Measurements from ENCODE around the gene MTFP1. TPM values are rescaled to one million over a fixed set of nuclear protein-coding genes. Genes with fewer than 3 reads are reported as not detected.
"Not testable (repeated sequence)": the region's sequence is repeated elsewhere in the genome, so short reads cannot be mapped to it uniquely, and the experiment has no call there.

Gene MTFP1
- polyA plus RNA-seq, 3 donors from 2014 or later = 18.7 to 41.3 (median 32.0) TPM

GRCh38 chr22:30457981-30458380, 32.4 kb downstream of the MTFP1 start:
- H3K9me3 Mint-ChIP-seq = no peaks in the 10 kb centered on the region
- no peaks in the 10 kb centered on the region for H3K36me3 Mint-ChIP-seq
- H3K4me1 Mint-ChIP-seq = no peaks in the 10 kb centered on the region
- H3K27me3 Mint-ChIP-seq (ENCODE audit: low read depth in 3 of 3) = peaks cover 6 to 14% (median 7%) of the 10 kb centered on the region in 3 donors
- no peak overlapping the region for H3K4me3 Mint-ChIP-seq
- no peak for DNase-seq
- H3K27ac Mint-ChIP-seq = no peak overlapping the region

GRCh38 chr22:30459181-30460052, 33.8 kb downstream of the MTFP1 start:
- Mint-ChIP-seq H3K9me3 (no peaks in the 10 kb centered on the region), H3K4me1 (no peaks in the 10 kb centered on the region), H3K27ac (no peak overlapping the region), H3K36me3 (no peaks in the 10 kb centered on the region), H3K4me3 (no peak overlapping the region), H3K27me3 (ENCODE audit: low read depth in 3 of 3) (peaks cover 5 to 14% (median 6%) of the 10 kb centered on the region in 3 donors)
- no peak for DNase-seq

- H3K4me3 Mint-ChIP-seq = no peak overlapping the region
- no peak overlapping the region for H3K27ac Mint-ChIP-seq
- peaks cover 5 to 18% (median 10%) of the 10 kb centered on the region in 3 donors for H3K27me3 Mint-ChIP-seq (ENCODE audit: low read depth in 3 of 3)
- no peak for DNase-seq
- H3K9me3 Mint-ChIP-seq = no peaks in the 10 kb centered on the region
- peaks cover 0 to 4% (median 0%) of the 10 kb centered on the region in 3 donors for H3K36me3 Mint-ChIP-seq
- H3K4me1 Mint-ChIP-seq = no peaks in the 10 kb centered on the region
These were observed 34.6 kb downstream of the MTFP1 start for GRCh38 chr22:30460147-30460546.

GRCh38 chr22:30460555-30460954, 35.0 kb downstream of the MTFP1 start:
- not testable (repeated sequence) for H3K4me3 Mint-ChIP-seq, H3K27ac Mint-ChIP-seq, H3K9me3 Mint-ChIP-seq, DNase-seq, H3K4me1 Mint-ChIP-seq, H3K36me3 Mint-ChIP-seq
- H3K27me3 Mint-ChIP-seq (ENCODE audit: low read depth in 3 of 3) = peaks cover 5 to 18% (median 10%) of the 10 kb centered on the region in 3 donors

- Mint-ChIP-seq H3K4me1 (peaks cover 11 to 12% of the 10 kb centered on the region in 2 donors), H3K4me3 (no peak overlapping the region), H3K27me3 (ENCODE audit: low read depth in 3 of 3) (peaks cover 3 to 11% (median 11%) of the 10 kb centered on the region in 3 donors), H3K9me3 (peaks cover 0 to 3% (median 0%) of the 10 kb centered on the region in 6 donors), H3K36me3 (peaks cover 0 to 4% (median 0%) of the 10 kb centered on the region in 3 donors), H3K27ac (no peak overlapping the region)
- no peak for DNase-seq
These were observed 43.6 kb downstream of the MTFP1 start for GRCh38 chr22:30469165-30469564.

GRCh38 chr22:30470655-30471054, 45.1 kb downstream of the MTFP1 start:
- Mint-ChIP-seq H3K36me3 (no peaks in the 10 kb centered on the region), H3K27me3 (ENCODE audit: low read depth in 3 of 3) (peaks cover 3 to 15% (median 7%) of the 10 kb centered on the region in 3 donors), H3K4me1 (peaks cover 11 to 12% of the 10 kb centered on the region in 2 donors), H3K4me3 (no peak overlapping the region), H3K9me3 (peaks cover 0 to under 1% (median 0%) of the 10 kb centered on the region in 6 donors), H3K27ac (no peak overlapping the region)
- DNase-seq = no peak

GRCh38 chr22:30471616-30472318, 46.2 kb downstream of the MTFP1 start, which contains the start of gene SEC14L3:
SEC14L3 (minus strand) TSS chr22:30472017; CDS start chr22:30471958, 59 bp downstream.
- Mint-ChIP-seq H3K9me3 (no peaks in the 10 kb centered on the region), H3K4me3 (peak within 1 kb of the TSS in 1 of 5 donors; percentile 54), H3K27me3 (ENCODE audit: low read depth in 3 of 3) (peaks cover 0 to 14% (median 7%) of the 10 kb centered on the region in 3 donors), H3K36me3 (no peaks in the 10 kb centered on the region), H3K4me1 (peaks cover 11 to 12% of the 10 kb centered on the region in 2 donors), H3K27ac (peak within 1 kb of the TSS in 5 of 6 donors; percentile 46 to 80 (median 64))
- no peak for DNase-seq

GRCh38 chr22:30472994-30473720, 47.6 kb downstream of the MTFP1 start:
- H3K9me3 Mint-ChIP-seq = no peaks in the 10 kb centered on the region
- H3K4me1 Mint-ChIP-seq = peaks cover 11 to 12% of the 10 kb centered on the region in 2 donors
- peak overlapping the region; percentile 46 to 80 (median 72) for H3K27ac Mint-ChIP-seq
- peak; percentile 38 to 43 (median 39) for DNase-seq
- H3K4me3 Mint-ChIP-seq = peak overlapping the region in 3 of 5 donors; percentile 3 to 54 (median 22)
- H3K36me3 Mint-ChIP-seq = no peaks in the 10 kb centered on the region
- H3K27me3 Mint-ChIP-seq (ENCODE audit: low read depth in 3 of 3) = peaks cover 0 to 16% (median 7%) of the 10 kb centered on the region in 3 donors

- Mint-ChIP-seq H3K4me3 (no peak overlapping the region), H3K9me3 (no peaks in the 10 kb centered on the region), H3K4me1 (peaks cover 11 to 12% of the 10 kb centered on the region in 2 donors), H3K27me3 (ENCODE audit: low read depth in 3 of 3) (peaks cover 0 to 16% (median 7%) of the 10 kb centered on the region in 3 donors), H3K36me3 (no peaks in the 10 kb centered on the region), H3K27ac (no peak overlapping the region)
- DNase-seq = no peak
These were observed 48.6 kb downstream of the MTFP1 start for GRCh38 chr22:30474121-30474520.

- Mint-ChIP-seq H3K9me3 (no peaks in the 10 kb centered on the region), H3K36me3 (no peaks in the 10 kb centered on the region), H3K4me3 (no peak overlapping the region), H3K4me1 (peaks cover 11 to 12% of the 10 kb centered on the region in 2 donors), H3K27ac (peak overlapping the region in 1 of 6 donors; percentile 21), H3K27me3 (ENCODE audit: low read depth in 3 of 3) (peaks cover 0 to 16% (median 7%) of the 10 kb centered on the region in 3 donors)
- no peak for DNase-seq
These were observed 49.3 kb downstream of the MTFP1 start for GRCh38 chr22:30474683-30475424.

All from immature natural killer cell (primary cell).